Nucleus accumbens (tissue), 56 donors: ENCODE measurements around the gene PARD3B.

Experiments
- DNase-seq, 56 donors: peaks; one replicate each; lab custom pipeline; 2025; lab: John Stamatoyannopoulos, UW

The PARD3B gene

DNA sequence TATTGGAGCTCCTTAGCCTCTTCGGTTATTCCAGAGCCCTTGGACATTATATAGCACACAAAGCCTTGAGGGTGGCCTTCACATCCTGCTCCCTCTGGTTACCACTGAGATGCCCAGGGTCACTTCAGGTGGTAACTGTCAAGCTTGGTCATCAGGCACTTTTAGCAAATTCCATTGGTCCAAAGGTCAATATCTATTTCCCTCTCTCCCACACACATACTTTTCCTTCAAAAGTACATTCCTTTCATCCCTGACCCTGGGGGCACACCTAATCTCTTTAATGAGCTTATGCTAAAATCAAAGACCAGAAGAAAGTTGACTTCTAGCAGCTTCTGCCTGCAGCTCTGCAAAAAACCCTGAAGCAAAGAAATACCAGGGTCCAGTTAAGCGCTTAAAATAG lies 965.1 kb downstream of the PARD3B start:
- DNase-seq: no peak

DNA sequence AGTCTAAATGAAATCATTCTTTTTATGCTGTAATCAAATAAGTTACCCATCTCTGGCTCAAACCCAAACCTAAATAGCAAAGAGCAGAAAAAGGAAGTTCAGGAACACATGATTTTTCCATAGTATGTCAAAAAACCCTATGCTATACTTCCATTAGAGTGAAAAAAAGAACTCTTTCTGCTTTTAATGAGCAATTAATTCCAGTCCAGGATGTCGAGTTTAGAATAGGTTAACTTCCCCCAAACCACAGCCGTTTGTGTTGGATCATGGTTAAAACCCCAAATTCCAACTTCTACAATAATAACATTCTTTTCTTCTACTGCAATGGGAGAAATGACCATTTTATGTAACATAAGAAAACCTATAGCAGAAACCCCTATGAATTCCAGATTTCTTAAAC lies 965.9 kb downstream of the PARD3B start:
- DNase-seq: no peak

DNA sequence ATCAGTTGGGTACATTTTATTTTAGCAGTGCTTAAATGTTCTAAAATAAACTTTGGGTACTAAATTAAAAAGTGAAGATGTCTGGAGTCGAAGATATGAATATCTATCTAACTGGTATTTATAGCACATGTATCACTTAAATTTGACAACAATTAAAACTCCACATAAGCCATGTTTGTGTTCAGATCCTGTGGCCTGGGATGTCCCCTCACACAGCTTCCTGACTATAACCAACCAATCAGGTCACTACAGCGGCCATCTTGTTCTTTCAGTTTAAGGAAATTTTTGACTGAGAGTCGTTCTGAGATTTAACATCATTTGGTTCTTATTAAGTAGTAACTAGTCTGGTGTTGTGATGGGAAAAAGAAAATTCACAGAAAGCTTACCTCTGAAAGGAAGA lies 966.4 kb downstream of the PARD3B start:
- no peak for DNase-seq

DNA sequence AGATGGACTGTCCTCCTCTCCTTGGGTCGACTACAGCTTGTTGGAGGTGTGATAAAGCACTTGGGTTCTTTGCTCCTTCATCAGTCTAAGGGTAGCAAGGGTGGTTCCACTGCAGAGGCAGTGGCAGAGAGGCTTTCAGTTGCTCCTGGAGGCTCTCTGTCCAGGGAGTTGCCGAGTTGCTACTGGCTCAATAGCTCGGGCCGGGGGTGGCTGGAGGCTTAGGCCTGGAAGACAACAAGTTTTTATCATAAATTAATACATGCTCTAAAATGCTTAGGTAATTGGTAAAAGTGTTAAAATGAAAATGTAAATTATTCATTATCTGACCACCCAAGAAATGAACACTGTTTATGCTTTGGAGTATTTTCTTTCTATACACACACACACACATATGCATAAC lies 975.0 kb downstream of the PARD3B start:
- no peak for DNase-seq

DNA sequence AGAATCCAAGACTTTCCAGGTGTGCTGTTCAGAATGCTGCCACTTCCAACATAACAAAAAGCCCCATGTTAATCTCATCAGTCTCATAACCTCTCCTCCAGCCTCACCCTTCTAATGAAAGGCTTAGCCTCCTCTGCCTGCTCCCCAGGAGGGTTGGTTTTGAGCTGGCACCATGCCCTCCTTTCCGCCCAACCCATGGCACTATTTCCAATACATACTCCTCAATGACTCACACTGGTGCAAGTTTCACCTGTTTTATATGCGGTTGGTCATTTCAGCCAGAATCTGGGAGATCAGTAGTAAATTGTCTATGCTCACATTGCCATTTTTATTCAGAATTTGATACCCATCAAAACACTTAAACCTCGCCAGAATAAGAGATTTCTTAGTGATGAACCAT lies 979.4 kb downstream of the PARD3B start:
- DNase-seq: no peak

DNA sequence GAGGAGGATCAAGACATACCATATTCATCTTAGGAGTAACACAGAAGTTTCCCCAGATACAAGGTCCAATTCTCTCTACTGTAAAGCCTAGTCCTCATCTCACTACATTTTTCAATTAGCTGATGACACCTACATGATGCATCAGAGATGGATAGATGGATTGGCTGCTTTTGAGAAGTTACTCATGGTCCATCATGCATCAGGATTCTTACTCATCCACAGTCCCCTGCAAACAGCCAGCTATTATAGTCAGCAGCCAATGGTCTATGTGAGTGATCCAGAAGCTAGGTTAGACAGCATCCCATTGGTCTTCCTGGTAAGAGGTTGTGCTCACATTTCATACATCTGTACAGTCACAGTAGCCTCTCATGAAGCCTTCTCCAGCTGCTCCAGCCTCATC lies 982.5 kb downstream of the PARD3B start:
- no peak for DNase-seq

DNA sequence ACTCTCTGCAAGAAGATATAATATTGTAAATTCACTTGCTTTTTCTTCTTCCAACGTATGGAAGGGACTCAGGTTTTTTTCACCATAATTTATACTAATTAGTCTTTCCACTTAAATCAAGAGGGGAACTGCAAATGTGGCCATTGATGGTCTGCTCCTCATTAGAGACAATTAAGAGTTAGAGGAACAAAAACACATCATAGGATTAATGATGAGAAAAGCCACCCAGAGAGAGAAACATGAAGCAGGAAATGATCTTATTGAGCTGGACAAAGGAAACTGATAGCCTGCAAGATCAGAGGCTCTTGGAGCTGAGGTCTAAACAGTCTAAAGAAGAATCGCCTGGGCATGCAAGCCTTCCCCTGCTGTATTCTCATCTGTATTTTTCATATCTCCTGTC lies 985.8 kb downstream of the PARD3B start:
- no peak for DNase-seq

DNA sequence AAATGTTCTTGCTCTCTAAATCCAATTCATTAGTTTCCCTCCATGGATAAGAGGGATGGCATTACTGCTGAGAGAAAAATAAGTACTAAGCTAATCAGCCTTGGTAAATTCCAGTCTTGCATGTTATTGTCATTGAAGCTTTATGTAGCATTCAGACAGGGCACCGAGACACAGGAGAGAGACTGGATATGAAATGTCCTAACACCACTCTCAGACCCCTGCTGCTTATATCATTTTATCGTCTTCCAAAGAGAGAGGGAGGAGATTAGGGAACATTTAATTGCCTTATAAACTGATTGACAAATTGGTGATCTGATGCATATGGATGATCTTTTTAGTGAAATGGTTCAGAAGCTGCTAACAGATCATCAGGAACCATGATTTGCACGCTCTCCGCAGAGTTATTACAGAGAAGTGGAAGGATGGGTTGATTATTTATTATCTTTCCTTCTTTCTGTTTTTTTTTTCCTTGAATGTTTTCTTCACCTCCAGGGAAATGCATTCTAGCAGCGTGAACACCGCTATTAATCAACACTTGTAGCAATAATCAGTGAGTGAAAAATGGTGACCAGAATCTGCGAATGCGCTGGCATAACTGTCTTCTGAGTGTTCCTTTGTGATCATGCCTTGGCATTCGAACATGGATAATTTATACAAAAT lies 986.3 kb downstream of the PARD3B start:
- DNase-seq: no peak

DNA sequence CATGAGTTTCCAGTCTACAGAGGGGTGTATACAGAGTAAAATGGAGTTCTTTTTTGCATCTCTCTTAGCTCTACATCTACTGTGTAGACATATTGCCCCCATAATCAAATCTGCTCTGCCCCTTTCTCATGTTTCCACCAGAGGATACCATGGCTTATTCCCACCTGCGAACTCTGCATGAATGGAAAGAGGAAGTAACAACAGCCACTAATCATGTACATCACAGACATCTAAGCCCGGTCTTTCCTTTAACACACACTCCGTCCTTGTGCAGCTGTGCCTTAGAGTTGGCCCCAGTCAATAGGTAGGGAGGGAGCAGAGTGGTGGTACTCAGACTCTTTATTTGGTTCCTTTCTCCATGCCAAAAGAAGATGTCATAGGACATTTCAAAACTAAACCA lies 989.7 kb downstream of the PARD3B start:
- DNase-seq: no peak

DNA sequence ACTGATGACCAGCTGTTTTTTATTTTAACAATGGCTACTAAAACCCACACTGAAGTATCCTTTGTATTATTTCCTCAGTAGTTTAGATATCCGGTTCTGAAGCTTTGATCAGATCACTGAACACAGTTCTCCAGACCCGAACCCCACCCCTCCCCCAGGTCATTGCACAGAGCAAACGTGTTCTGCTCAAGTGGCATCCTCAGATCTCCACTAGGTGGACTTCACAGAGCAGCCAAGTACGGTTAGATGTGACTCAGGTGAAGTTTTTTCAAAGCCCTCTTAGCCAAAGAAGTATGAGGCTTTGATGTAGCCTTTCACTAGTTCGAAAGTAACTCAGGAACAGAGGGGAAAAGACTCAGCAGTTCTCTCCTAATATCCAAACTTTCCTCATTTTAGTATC lies 994.3 kb downstream of the PARD3B start:
- DNase-seq: no peak

DNA sequence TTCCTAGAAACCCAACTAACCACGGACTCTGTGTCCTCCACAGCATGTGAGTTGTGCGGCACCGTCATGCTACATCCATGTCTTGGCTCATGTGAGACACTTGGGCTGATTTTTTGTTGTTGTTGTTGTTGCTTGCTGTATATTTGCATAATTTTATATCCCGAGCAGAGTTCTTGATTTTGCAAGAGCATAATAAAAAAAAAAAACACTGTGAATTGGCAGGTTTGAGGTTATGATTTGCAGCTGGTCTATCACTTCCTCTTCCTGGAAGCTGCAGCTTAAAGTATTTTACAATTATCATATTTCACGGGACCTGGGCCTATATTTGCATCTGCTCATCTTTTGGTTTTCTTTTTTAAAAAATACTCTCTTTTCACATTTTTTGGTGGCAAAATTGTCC lies 994.8 kb downstream of the PARD3B start:
- no peak for DNase-seq

DNA sequence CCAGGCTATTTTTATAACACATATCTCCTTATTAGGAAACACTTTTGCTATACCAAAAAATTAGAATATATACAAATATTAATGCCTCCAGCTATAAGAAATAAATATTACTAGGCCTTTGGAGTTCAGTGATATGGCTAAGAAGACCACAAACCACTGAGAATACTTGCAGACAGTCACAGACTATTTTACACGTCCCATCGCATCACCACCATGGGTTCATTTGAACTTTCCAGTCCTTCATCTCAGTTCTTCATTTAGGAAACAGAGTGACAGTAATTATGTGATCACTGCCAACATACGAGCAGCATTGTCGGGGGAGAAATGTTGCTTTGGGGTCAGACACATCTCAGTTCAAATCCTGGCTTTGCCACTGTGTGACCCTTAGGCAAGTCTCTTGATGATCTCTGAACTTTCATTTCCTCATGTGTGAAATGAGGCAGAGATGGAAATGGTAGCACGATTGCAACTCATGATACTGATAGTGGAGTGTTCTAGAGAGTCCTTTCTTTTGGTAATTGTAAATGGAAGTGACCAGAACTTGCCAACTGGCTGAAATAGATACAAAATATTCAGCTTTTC lies 998.1 kb downstream of the PARD3B start:
- DNase-seq: no peak

DNA sequence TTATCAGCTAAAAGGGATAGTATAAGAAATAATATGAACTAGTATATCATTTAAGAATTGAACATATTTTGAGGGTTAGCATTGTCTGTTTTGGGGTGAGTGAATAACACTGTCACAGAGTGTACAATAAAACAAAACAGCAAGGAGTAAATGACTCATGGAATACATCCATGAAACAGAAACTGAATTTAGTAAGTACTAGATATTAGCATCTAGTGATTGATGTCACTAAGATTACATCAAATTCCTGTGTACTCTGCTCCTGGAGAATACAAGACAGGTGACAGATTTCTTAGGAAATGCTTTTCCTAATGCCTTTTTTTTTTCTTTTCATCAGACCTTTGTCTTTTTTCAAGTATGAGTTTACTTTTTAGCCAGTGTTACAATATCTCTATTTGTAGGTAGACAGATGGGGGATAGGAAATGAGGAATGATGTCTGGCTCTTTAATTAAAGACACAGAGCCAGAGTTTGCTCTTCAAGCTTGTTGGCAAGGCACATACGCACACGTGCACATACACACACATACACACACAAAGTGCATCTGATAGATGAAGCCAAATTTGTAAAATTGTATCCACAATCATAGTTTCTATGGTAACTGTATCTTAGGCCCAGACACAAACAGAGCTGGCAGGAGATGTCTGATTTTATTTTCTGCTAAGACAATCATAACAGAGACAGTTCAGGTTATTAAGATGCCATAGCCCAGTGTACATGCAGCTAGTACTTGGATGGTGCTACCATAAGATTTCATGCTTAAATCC lies 998.8 kb downstream of the PARD3B start:
- no peak for DNase-seq

DNA sequence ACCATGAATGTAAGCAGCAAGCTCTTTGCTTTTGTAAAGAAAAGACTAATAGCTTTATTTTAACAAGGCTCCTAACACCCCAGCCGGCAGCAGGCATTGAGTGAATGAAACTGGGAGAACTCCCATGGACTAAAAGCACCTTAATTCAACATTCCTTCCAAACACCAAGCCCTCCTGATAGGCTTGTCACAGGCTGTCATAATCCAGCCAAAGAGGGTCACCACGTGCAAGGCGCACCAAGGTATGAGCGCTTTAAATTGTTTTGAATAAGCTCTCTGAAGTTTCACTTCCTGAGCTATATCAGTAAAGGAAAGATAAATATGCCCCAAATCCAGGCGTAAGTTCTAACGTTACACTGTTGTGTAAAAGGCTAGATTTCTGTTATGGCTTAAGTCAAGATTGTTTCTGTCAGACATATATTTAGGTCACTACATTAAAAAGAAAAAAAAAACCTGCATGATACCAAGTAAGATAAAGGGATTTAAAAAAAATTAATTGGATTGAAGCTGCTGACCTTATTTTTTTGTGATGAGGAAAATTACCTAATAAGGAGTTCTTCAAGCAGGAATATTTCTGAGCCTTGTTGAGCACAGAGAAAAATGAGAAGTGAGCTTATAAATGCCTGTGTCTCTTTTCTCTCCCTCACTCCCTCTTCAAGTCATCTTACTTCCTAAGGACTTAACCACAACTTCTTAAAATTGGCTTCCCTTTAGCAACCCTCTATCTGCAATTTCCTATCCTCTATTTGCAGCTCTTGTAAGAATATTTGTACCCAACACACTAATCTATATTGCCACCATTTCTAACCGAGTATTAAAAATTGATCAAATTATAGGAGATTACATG lies 1000.9 kb downstream of the PARD3B start:
- DNase-seq: no peak

DNA sequence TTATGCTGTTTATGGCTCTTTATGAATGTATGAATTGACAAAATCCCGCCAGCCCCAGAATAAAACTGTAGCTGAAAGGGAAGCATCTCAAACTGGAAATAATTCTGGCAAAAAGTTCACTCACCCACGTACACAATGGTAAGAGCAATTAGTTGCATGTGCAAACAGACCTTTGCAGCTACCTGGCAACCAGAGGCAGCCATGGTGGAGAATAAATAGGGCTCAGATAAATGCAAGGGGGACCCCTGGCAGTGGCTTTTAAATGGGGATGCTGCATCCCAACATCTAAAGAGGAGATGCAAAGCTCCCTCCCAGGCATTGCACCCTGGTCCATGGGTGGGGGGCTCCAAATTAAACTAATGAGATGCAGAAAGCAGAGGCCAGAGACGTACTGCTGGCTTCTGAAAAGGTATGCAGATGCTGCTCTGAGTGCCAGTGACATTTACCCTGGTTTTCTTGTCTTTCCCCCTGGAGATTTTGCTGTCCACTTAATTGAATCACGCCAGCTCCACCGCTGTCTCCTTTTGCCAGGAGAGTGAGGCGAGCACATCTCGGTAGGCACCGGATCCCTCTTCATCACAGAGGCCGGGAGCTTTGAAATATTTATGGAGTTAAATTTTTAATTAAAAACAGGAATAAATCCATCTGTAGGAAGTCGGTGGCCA lies 1010.4 kb downstream of the PARD3B start:
- no peak for DNase-seq

DNA sequence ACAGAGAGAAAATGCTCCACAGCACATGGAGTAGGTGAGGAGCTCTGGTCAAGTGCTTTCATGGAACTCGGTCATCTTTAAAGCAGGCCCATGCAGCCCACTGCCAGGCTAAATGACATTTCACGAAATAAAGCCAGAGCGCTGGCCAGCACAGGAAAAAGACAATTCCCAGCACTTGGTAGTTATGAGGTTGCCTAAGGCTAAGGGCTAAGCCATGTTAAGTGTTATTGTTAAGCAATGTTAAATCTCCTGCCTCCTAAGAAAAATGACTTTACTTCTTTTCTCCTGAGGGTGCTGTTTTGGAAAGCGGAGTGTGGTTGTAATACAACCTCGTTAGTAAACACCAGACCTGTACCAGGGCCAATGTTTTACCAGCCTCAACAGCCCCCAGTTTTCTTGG lies 1011.1 kb downstream of the PARD3B start:
- DNase-seq: no peak

DNA sequence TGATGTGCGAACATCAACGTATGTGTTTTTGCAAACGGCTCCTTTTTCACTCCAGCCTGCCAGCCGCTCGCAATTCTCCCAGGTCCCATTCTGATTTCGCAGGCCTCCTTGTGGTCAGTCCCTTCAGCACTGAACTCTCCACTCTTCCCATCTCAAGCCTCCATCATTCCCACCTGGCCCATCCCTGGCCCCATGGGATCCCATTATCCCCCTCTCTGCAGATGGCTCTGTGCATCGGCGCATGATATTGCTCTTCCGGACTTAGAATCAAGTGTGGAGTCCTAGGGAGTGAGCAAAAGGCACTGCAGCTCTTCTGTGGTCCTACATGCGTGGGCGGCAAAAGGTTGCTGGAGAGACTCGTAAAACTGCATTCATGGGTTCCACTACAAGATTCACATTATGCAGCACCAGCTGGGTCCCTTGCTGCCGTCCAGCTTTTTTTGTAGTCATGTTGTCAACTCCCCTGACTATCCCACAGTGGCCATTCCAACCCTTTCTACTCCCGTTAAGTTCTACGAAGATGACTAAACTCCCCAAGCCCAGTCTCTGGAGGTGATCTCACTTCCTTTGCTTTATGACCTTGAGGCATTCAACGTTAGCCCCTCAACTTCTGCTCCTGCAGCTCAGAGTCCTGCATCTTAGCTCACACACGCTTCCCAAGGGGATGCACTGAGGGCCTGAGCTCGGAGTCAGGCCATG lies 1011.7 kb downstream of the PARD3B start:
- DNase-seq: no peak

DNA sequence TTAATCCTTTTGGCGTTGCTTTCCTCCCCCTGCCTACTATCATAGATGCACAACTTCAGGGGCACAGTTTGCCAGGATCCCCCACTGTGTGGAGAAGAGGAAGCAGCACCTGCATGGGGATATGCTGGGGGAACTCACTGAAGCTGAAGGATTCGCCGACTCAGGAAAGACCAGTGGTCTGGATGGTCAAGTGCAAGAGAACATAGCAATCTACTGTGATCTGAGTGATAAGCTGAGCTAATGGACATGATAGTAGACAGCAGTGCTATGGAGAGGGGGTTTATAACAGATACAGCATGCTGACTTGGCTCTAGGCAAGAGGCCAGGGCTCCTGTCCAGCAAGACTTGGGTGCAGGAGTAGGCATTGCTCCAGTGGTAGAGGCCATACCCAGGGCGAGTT lies 1012.6 kb downstream of the PARD3B start:
- no peak for DNase-seq

DNA sequence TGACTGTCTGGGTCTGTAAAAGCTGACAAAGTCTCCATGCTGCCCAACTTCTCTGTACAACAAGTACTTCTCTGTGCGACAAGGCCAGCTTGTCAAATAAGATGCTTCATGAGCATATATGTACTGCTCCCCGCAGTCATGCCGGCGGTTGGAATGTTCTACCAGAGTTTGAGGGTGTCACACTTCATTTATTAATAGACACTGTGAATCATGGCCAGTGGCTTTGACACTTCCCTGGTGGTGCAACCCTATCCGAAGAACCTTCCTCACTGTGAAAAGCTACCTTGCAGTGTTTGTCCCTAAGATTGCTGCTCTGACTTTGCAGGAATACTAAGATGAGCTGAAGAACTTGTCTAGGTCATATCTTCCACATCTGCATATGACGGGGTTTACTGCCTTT lies 1016.2 kb downstream of the PARD3B start:
- DNase-seq: no peak

DNA sequence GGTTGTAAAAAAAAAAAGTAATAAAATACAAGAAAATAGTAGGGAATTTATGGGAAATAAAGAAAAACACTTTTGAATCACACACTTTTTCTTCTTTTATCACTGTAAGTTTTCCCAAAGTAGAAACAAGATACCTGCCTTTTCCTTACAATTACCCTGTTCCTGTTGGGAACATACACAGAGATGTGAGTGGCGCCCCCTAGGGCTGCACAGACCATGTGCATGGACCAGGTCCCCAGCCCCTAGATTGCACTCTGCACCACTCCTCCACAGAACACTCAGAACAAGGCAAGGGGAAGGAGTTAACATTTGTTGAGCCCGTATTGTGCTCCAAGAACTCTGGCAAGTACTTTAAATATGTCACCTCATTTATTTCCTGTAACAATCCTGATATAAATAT lies 1018.4 kb downstream of the PARD3B start:
- DNase-seq: peak in 1 of 56 donors; percentile 26
